ENCODE results near the gene SPSB1.

DNA sequence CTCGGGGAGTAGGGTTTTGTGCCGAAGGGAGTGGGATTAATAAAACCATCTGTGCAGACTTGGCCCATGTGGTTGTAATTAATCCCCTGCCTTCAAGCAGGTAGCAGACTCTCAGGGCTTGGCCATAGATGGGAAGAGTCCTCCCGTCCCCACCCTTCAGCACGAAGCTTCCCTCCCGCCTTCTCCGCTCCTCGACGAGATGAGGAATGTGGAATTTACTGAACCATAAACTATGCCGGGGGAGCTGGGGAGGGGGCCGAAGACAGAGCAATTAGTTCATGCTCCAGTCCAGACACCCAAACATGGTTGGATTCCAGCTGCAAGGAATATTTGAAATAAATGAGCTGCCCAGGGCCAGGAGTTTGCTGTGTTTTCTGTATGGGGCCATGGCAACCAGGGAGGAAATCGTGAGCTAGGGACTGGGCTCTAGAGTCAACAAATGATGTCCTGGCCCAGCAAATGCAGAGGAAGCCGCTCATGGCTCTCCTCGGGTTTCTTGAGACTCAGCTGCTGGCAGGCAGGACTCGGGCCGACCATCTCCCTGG is 78.8 kb downstream of the SPSB1 start:
- TF ChIP-seq ZNF274 (IDR thresholded peaks at IDR 0.05; ENCODE audit: low read depth, low read length) (no peak), SUZ12 (IDR thresholded peaks at IDR 0.05; ENCODE audit: extremely low read depth, insufficient read depth, insufficient read length) (no peak)

Measured in NT2/D1 (cell line).